Central memory CD4-positive, alpha-beta T cell (primary cell): ENCODE measurements around the gene IMPG1.

Experiments used
- DNase-seq: peaks from one replicate; pipeline ENCODE4 v3.0.0; 2022

The IMPG1 gene

GRCh38 chr6:75892384-75892783 lies 180.1 kb downstream of the IMPG1 start:
- DNase-seq: no peak

DNA sequence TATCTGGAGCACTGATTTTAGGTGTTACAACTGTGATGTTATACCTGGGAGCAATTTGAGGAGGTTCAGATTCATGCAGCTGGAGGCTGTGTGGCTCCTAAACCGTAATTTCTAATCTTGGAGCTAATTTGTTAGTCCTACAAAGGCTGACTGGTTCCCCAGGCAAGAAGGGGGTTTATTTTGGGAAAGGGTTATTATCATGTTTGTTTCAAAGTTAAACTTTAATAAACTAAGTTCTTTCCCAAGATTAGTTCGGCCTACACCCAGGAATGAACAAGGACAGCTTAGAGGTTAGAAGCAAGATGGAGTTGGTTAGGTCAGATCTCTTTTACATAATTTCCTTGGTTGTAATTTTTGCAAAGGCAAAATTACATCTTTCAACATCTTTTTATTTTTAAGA lies 187.6 kb downstream of the IMPG1 start:
- DNase-seq: no peak

DNA sequence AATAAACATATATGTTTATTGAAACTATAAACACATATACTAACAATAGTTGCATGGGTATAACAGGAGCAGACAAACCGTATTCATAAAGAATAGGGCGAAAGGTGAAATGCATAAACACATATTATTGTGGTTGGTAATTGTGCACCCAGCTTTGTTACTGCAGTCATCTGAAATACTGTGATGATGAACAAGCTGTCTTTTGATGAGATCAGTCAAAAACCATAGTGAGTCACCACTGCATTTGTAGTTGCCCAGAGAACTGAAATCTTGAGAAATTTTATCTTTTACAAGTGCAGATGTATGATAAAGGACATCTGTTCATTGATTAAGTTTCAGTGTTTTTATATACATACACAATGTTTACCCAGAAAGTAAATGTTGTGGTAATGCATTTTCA lies 189.7 kb downstream of the IMPG1 start:
- DNase-seq: no peak

- no peak for DNase-seq
Observed at GRCh38 chr6:75880305-75880704, 192.2 kb downstream of the IMPG1 start.

GRCh38 chr6:75876152-75876551 lies 196.3 kb downstream of the IMPG1 start:
- no peak for DNase-seq

DNA sequence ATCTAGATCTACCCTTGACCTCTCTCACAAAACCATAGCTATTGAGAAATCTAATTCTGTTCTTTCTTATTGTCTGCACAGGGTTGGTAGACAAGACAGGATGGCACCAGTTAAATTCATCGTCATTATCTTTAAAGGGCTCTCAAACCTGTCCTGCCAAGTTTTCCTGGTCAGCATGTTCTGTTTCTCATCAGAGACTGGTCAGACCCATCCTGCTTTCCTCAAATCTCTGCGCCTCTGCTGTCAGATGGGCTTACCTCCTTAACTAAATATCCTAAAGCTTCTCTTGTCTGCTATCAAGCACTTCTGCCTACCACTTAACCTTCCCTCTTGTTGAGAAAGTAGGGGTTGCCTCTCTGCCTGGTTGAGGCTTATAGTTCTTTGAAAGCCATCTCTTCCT lies 198.2 kb downstream of the IMPG1 start:
- DNase-seq: no peak
